ENCODE measurements around the gene ARRB1.

The ARRB1 gene

GRCh38 chr11:75248924-75249256 lies 102.6 kb downstream of the ARRB1 start:
- intact Hi-C loops (cut with DNase I), result loop anchor here (2.0 to 5.0 kb wide), 3 partner anchors 104 to 322 kb away; no protein-coding TSS in a partner anchor

GRCh38 chr11:75246671-75247350 lies 104.7 kb downstream of the ARRB1 start:
- intact Hi-C loops (cut with DNase I), result loop anchor here (5.0 kb wide), 2 partner anchors 225 to 320 kb away; no protein-coding TSS in a partner anchor
- peak in 11 of 42 donors; percentile 1 to 34 (median 10) for DNase-seq

More at GRCh38 chr11:75248924-75249256, 102.6 kb downstream of the ARRB1 start:
- DNase-seq, result no peak

GRCh38 chr11:75246006-75246670 lies 105.3 kb downstream of the ARRB1 start:
- DNase-seq, result peak in 13 of 42 donors; percentile 2 to 40 (median 9)

GRCh38 chr11:75245356-75246005 lies 106.0 kb downstream of the ARRB1 start:
- intact Hi-C loops (cut with DNase I), result loop anchor here (5.0 kb wide), 2 partner anchors 223 to 318 kb away; no protein-coding TSS in a partner anchor

More at GRCh38 chr11:75246006-75246670, 105.3 kb downstream of the ARRB1 start:
- intact Hi-C loops (cut with DNase I), result loop anchor here (5.0 kb wide), 2 partner anchors 224 to 319 kb away; no protein-coding TSS in a partner anchor

GRCh38 chr11:75244052-75244814 lies 107.2 kb downstream of the ARRB1 start:
- intact Hi-C loops (cut with DNase I), result no loop called here
- DNase-seq, result peak in 13 of 42 donors; percentile 1 to 36 (median 9)

More at GRCh38 chr11:75245356-75246005, 106.0 kb downstream of the ARRB1 start:
- DNase-seq, result peak in 9 of 42 donors; percentile 2 to 33 (median 8)

- peak in 14 of 42 donors; percentile 3 to 33 (median 8) for DNase-seq
- intact Hi-C loops (cut with DNase I), result no loop called here
Measured at GRCh38 chr11:75242722-75243600, 108.5 kb downstream of the ARRB1 start.

- intact Hi-C loops (cut with DNase I), result no loop called here
- peak in 7 of 42 donors; percentile 2 to 37 (median 8) for DNase-seq
Measured at GRCh38 chr11:75241906-75242644, 109.4 kb downstream of the ARRB1 start.

GRCh38 chr11:75241036-75241905 lies 110.2 kb downstream of the ARRB1 start:
- peak; percentile 22 to 91 (median 80) for DNase-seq
- intact Hi-C loops (cut with DNase I), result no loop called here

GRCh38 chr11:75240311-75241035 lies 111.0 kb downstream of the ARRB1 start, which contains the start of gene TPBGL:
Gene TPBGL (plus strand): TSS chr11:75240774. CDS start chr11:75241050, 276 bp downstream.
- intact Hi-C loops (cut with DNase I), result no loop called here
- peak in 41 of 42 donors; percentile 40 to 87 (median 69) for DNase-seq

- intact Hi-C loops (cut with DNase I), result no loop called here
- peak in 6 of 42 donors; percentile 4 to 45 (median 26) for DNase-seq
Measured at GRCh38 chr11:75239531-75240290, 111.8 kb downstream of the ARRB1 start.

- intact Hi-C loops (cut with DNase I), result no loop called here
Measured at GRCh38 chr11:75238595-75239440, 112.6 kb downstream of the ARRB1 start.

GRCh38 chr11:75237050-75237449 lies 114.4 kb downstream of the ARRB1 start:
- intact Hi-C loops (cut with DNase I), result no loop called here
- DNase-seq, result peak in 2 of 42 donors; percentile 1 to 19

More at GRCh38 chr11:75238595-75239440, 112.6 kb downstream of the ARRB1 start:
- DNase-seq, result peak in 5 of 42 donors; percentile 3 to 35 (median 15)

- peak in 3 of 42 donors; percentile 13 to 33 (median 20) for DNase-seq
- intact Hi-C loops (cut with DNase I), result no loop called here
Measured at GRCh38 chr11:75236062-75236461, 115.4 kb downstream of the ARRB1 start.

GRCh38 chr11:75233754-75234172 lies 117.7 kb downstream of the ARRB1 start:
- DNase-seq, result no peak
- intact Hi-C loops (cut with DNase I), result no loop called here
